ENCODE data around the gene DHRSX.
"Not testable (repeated sequence)": the region's sequence is repeated elsewhere in the genome, so short reads cannot be mapped to it uniquely, and the experiment has no call there.

The DHRSX gene

GRCh38 chrX:2425286-2426071, 75.3 kb downstream of the DHRSX start:
- CTCF ChIA-PET, result no interaction called here
- no peak overlapping the region for H3K27ac ChIP-seq
- POLR2A ChIA-PET (ENCODE audit: low non-redundant PET), result no interaction called here
- DNase-seq (ENCODE audit: low spot score), result no peak
- TF ChIP-seq CTCF (conservative IDR thresholded peaks at IDR 0.05; ENCODE audit: low read depth), result no peak

- H3K27ac ChIP-seq, result no peak overlapping the region
- no peak for TF ChIP-seq CTCF (conservative IDR thresholded peaks at IDR 0.05; ENCODE audit: low read depth)
- CTCF ChIA-PET, result no interaction called here
These were observed 76.5 kb downstream of the DHRSX start for GRCh38 chrX:2424317-2424716.

GRCh38 chrX:2423899-2424298, 76.9 kb downstream of the DHRSX start:
- DNase-seq (ENCODE audit: low spot score), result no peak
- no peak overlapping the region for H3K27ac ChIP-seq
- CTCF ChIA-PET, result no interaction called here
- no peak for TF ChIP-seq CTCF (conservative IDR thresholded peaks at IDR 0.05; ENCODE audit: low read depth)
- POLR2A ChIA-PET (ENCODE audit: low non-redundant PET), result no interaction called here

More at GRCh38 chrX:2424317-2424716, 76.5 kb downstream of the DHRSX start:
- POLR2A ChIA-PET (ENCODE audit: low non-redundant PET), result no interaction called here
- DNase-seq (ENCODE audit: low spot score), result no peak

GRCh38 chrX:2423282-2423681, 77.5 kb downstream of the DHRSX start:
- ChIA-PET CTCF (no interaction called here), POLR2A (ENCODE audit: low non-redundant PET) (no interaction called here)
- no peak for DNase-seq (ENCODE audit: low spot score)
- no peak for TF ChIP-seq CTCF (conservative IDR thresholded peaks at IDR 0.05; ENCODE audit: low read depth)
- H3K27ac ChIP-seq, result no peak overlapping the region

GRCh38 chrX:2419418-2419817, 81.4 kb downstream of the DHRSX start:
- CTCF ChIA-PET; POLR2A ChIA-PET (ENCODE audit: low non-redundant PET); DNase-seq (ENCODE audit: low spot score): not testable (repeated sequence)

GRCh38 chrX:2418000-2418399, 82.8 kb downstream of the DHRSX start:
- TF ChIP-seq CTCF (conservative IDR thresholded peaks at IDR 0.05; ENCODE audit: low read depth), result no peak
- no peak for DNase-seq (ENCODE audit: low spot score)
- POLR2A ChIA-PET (ENCODE audit: low non-redundant PET), result no interaction called here
- H3K27ac ChIP-seq, result no peak overlapping the region
- CTCF ChIA-PET, result no interaction called here

More at GRCh38 chrX:2419418-2419817, 81.4 kb downstream of the DHRSX start:
- not testable (repeated sequence) for H3K27ac ChIP-seq

- CTCF ChIA-PET, result no interaction called here
- TF ChIP-seq CTCF (conservative IDR thresholded peaks at IDR 0.05; ENCODE audit: low read depth), result no peak
- POLR2A ChIA-PET (ENCODE audit: low non-redundant PET), result no interaction called here
These were observed 83.7 kb downstream of the DHRSX start for GRCh38 chrX:2416851-2417604.

More at GRCh38 chrX:2416851-2417604, 83.7 kb downstream of the DHRSX start:
- DNase-seq (ENCODE audit: low spot score), result no peak
- H3K27ac ChIP-seq, result no peak overlapping the region

Measured in RWPE1 (cell line).